HG03060 (cell line): ENCODE data around the gene FAM107B.
"Not testable (repeated sequence)": the region's sequence is repeated elsewhere in the genome, so short reads cannot be mapped to it uniquely, and the experiment has no call there.

Experiments used
- ATAC-seq: cut with Tn5 transposase; IDR thresholded peaks from one replicate; pipeline ENCODE4 v1.9.1; 2021; ENCODE audit warnings: low read depth, moderate number of reproducible peaks; ENCODE audit not compliant: unreplicated experiment

Gene FAM107B

DNA sequence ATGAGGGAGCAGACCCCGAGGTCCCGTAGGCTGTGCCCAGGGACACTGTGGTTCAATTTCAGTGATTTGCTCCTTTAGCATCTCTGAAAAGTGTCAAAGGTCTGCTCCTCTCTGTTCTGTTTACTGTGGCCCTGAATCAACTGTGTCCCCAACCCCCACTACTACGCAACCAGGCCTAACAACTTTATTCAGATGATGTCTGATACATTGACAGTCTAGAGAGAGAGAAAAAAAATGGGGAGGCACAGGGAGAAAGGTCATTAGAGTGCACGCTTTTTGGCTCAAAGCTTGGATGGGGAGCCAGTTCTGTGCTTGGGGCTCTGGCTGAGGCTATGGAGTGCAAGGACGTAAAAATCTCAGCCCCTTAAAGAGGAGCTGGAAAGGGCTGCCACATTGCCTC, 77.9 kb downstream of the FAM107B start:
- ATAC-seq: no peak

DNA sequence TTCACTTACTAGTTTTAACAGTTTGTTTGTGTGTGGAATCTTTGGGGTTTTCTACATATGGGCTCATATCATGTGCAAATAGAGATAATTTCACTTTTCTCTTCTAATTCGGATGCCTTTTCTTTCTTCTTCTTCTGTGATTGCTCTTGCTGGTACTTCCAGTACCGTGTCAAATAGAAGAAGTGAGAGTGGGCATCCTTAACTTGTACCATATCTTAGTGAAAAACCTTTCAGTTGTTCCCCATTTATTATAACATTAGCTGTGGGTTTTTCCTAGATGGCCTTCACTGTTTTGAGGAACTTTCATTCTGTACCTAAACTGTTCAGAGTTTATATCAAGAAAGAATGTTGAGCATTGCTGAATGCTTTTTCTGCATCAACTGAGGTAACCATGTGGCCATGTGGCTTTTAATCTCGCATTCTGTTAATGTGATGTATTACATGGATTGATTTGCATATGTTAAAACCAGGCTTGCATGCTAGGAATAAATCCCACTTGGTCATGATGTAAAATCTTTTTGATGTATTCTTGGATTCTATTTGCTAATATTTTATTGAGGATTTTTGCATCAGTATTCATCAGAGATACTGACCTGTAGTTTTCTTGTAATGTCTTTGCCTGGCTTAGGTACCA, 78.7 kb downstream of the FAM107B start:
- no peak for ATAC-seq

DNA sequence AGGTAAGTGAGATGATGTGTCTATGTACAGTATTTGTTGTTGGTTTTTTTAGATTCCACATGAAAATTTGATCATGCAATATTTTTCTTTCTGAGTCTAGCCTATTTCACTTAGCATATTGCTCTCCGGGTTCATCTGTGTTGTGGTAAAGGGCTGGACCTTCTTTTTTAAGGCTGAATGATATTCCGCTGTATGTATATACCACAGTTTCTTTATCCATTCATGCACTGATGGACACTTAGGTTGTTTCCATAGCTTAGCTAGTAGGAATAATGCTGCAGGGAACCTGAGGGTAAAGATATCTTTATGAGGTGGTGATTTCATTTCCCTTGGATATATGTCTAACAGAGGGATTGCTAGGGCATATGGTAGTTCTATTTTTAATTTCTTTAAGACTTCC, 80.8 kb downstream of the FAM107B start:
- no peak for ATAC-seq

DNA sequence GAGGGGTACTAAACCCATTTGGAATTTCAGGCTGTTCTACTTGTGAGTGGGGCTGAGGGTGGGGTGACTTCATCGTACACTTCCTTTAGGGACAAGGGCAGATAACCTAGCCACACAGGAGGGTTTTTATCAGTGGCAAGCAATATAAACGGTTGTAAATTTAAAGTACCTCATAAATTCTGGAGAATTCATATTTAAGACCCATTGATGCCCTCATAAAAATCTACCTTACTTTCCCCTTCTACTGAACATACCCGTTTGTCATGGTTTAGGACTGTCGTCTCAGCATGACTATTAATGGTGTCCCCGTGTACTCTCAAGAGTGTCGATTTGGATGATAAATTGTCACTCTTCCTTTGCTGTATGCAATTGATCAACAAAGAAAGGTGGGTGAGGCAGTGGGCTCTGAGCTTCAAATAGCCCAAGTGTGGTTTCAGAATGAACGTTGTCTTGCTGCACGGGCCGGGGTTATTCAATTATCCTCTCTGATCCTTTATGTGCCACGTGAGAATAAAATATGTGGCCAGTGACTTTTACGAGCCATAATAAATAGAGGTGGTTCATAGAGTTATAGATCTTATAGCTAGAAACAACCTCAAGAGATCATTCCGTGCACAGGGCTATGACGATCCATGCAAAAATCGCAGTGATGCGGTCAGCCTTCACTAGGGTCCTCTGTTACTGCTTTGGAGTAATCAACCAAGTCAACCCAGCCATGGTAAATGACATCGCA, 82.2 kb downstream of the FAM107B start:
- no peak for ATAC-seq

DNA sequence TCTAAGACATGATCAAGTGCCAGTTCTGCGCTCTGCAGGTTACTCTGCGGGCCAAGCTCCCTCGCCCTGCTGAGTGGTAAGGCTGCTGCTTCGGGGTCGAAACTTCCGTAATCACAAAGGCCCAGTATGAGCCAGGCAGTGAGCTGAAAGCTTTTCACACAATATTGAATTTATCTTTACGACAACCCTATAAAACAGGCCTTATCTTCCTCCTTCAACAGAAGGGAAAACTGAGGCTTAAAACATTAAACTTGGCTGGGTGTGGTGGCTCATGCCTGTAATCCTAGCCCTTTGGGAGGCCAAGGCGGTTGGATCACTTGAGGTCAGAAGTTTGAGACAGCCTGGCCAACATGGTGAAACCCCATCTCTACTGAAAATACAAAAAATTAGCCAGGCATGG, 83.3 kb downstream of the FAM107B start:
- ATAC-seq: no peak

DNA sequence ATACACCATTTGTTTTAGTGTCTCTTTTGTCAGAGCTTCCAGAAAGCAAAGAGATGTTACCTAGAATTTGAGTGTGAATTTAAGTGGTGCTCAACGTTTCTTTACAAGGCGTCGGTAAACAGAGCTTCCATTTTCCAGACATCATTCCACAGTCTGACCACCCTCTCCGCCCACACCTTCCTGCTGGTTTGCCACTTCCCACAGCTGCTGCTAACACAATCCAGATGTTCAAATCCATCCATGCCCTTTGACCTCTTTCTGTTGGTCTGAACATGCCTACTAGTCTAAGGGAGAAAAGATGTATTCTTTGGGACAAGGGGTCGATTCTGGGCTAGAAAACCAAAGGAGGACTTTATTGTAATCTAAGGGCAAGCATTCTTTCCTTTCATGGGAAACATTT, 86.1 kb downstream of the FAM107B start:
- ATAC-seq: no peak

DNA sequence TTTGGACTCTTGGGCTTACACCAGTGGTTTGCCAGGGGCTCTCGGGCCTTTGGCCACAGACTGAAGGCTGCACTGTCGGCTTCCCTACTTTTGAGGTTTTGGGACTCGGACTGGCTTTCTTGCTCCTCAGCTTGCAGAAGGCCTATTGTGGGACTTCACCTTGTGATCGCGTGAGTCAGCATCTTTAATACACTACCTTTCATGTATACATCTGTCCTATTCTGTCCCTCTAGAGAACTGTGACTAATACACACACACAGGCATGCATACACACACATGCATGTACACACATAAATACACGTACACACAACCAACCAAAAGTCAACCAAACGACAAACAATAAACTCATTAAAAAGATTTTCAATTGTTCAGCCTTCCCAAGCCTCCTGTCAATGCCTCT, 86.5 kb downstream of the FAM107B start:
- not testable (repeated sequence) for ATAC-seq

DNA sequence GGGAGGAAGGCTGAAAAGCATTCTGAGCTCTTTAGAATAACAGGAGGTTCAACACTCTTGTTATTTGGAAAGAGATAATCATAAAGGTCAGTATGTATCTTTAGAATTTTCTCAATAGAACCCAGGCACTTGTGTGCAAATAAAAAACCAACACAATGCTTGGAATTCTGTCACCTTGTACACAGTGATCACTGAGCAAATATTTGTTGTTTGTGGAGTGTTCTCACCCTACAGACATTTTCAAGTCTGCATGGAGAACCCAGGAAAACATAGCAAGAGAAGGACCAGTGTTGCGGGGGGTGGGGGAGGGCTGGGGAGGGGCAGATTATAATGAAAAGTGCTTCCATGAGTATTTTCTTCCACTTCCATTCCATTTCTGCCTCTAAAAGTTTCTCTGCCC, 87.4 kb downstream of the FAM107B start:
- no peak for ATAC-seq

DNA sequence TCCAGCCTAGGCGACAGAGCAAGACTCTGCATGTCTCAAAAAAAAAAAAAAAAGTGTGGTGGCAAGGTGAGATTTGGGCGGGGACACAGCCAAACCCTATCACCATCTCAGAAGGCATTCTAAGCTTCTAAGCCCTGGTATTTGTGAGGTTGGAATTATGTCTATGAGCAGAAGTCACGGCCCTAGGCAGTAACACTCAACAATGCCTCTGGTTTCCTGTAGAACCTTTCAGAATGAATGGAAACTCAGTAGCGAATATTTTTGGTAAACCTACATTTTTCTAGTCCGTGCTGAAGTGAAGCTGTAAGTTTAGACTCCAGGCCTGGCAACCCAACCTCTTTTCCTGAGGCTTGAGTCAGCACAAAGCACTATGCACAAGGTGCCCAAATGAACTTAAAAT, 88.3 kb downstream of the FAM107B start:
- ATAC-seq: no peak

DNA sequence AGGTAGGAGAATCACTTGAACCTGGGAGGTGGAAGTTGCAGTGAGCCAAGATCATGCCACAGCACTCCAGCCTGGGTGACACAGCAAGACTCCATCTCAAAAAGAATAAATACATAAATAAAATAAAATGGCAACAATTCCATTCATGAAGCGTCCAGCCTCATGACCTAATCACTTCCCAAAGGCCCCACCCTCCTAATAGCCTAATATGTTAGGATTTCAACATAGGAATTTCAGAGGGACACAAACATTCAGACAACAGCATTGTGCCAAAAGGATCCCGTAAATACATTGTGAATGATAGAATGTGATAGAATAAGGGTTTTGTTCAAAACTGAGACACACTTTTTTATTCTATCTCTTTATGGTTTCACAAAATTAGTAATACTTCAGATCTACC, 90.3 kb downstream of the FAM107B start:
- no peak for ATAC-seq

DNA sequence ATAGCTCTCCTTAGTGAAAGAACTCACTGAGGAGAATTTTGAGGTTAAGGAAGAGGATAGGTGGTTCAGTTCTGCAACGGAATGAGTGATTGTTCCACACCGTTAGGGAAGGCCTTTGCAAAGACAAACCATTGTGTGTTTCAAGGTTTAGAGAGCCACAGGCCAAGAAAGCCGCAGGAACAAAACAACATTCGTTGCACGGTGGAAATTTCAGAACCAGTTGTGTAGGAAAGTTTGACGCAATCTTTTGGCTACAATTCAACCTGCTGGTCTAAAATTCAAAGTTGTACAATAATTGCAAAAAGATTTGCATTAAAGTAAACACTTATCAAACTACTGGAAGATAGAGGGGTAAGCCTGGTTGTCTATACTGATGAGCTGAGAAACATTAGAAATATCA, 91.4 kb downstream of the FAM107B start:
- ATAC-seq: no peak

DNA sequence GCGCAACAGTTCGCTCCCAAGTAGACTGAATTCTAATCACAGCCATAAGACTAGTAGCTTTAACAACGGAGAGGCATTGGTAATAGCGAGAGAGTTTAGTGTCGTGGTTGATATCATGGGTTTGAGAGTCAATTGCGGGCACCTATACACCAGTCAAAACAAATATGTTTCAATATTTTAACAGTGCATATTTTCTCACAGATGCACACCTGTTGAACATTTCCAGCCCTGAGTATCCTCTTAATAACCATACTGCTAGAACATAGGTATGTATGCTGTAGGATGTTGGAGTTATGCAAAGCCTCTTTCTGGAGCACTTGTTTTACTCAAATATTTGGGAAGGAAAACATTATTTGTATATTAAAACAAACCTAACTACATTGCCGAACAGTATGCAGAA, 92.9 kb downstream of the FAM107B start:
- ATAC-seq: no peak

DNA sequence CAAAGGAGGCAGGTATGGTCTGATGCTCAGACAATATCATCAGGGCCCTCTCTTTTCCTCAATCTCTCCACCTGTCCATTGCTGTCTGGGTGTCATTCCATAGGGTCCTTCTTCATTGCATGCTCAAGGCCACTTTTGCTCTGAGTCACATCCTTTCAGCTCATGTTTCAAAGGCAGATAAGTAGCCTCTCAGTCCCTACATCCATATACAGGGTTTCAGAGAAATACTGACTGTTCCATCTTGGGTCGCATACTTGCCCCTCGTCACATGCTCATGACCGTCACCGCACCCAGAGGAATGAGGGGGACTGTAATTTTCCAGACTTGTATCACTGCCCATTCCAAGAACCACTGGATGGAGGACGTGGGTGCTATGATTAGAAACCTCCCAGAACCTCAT, 93.4 kb downstream of the FAM107B start:
- ATAC-seq: no peak

DNA sequence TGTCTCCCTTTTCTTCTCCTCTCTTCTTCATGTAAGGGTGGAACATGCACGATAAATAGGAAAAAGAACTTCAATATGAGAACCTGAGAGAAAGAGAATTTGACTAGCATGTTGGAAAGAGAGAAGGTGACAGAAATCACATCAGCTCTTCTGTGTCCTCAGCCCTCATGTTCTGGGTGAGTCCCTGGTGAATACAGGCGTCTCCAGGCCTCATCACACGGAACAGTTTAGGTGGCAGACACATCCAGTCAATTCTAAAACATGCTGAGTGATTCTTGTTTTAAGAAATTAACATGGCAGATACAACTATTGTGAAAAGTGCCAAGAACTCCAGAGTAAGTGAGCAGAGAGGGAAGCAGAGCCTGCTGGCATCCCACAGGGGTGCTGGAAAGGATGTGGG, 96.1 kb downstream of the FAM107B start:
- no peak for ATAC-seq

DNA sequence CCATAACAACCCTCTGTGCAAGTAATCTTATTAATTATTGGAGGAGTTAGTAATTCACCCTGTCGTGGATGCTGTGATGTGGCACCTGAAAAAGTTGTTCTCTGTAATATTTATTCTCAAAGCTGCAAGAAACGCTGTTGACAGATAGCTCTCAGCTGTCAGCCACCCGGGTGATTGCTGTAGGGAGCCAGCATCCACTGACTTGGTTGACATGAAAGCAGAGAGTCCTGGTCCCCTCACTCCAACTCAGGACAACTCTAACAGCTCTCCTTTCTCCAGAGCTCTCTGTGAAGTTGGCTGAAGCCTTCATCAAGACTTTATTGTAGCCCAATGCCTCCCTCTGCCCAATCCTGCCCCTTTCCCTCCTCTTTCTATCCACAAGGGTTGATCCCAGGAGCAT, 98.0 kb downstream of the FAM107B start:
- ATAC-seq: no peak

DNA sequence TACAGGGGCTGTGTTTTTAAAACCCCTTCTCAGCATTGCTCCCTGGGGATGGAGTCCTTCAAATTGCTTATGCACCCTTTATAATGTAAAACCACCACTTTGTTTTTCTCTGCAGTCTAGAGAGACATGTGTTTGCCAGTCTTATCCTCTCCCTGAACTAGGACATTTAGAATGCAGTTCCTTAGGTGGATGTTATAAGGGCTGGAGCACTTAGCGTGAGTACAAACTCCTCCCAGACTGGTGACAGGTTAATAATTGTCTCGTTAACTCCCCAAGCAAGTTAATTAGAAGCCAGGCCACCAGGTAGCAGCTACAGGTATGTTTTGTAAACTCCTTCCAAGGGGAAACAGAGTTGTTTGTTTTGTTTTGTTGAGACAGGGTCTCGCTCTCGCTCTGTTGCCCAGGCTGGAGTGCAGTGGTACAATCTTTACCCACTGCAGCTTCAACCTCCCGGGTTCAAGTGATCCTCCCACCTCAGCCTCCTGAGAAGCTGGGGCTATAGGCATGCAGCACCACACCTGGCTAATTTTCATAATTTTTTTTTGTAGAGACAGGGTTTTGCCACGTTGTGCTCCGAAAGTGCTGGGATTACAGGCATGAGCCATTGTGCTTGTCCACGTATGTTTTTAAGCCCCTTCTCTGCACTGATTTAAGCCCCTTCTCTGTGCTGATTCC, 100.2 kb downstream of the FAM107B start:
- ATAC-seq: no peak

DNA sequence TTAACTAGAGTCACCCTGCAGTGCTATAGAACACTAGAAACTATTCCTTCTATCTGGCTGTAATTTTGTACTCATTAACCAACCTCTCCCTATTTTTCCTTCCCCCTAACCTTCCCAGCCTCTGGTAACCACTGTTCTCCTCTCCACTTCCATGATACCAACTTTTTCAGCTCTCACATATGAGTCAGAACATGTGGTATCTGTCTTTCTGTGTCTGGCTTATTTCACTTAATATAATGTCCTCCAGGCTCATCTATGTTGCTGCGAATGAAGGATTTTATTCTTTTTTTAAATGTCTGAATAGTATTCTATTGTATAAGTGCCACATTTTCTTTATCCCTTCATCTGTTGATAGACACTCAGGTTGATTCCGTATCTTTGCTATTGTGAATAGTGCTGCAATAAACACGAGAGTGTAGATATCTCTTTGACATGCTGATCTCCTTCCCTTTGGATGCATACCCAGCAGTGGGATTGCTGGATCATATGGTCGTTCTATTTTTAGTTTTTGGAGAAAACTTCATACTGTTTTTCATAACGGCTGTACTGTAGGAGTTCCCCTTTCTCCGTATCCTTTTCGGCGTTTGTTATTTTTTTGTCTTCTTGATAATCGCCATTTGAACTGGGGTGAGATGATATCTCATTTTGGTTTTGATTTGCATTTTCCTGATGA, 101.4 kb downstream of the FAM107B start:
- ATAC-seq: no peak

DNA sequence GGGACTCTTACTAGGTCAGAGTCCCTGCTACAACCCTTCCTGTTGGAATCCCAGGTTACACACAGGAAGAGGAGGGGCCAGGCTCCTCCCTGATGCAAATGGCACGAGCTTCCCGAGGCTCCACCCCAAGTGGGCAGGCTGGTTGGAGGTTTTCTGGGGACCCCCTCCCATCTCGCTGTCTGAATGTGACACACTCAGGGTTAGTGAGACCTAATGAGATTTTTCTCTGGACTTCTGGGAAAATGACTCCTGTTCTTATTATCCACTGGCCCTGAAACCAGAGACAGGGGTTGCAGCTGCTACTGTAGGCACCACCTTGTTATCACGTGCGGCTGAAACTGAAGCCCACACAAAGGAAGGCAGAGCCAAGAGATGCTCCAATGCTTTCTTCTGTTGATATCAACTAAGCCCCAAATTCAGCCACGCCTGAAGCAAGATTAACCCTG, 103.3 kb downstream of the FAM107B start:
- ATAC-seq: no peak

DNA sequence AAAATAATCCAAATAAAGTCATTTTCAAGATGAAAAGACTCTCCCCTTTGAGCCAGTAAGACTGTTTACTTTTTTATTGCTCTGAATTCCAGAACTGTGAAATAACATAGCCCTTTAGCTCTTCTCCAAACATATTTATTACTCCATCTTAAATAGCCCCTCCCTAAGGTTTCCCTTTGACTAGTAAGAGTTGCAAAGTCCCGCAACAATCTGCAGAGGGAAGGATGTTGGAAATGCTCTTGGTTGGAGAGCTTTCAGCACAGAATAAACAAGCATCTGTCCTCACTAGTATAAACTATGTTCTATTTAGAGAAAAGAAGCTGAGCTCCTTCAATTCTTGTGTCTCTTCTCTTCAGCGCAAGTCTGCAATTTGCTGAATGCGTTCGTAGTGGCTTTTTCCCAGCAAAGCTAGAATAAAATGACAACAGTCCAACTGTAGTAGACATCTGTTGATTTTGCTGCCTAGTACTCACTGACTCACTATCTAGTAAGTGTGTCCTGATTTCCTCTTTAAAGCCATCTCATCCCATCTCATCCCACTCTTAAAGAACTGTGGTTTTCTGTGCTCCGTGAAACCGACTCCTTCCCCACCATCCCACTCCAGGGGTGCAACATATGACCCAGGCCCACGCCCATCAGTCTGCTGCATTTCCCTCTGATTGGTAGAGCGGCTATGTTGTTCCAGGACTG, 104.0 kb downstream of the FAM107B start:
- ATAC-seq: no peak

DNA sequence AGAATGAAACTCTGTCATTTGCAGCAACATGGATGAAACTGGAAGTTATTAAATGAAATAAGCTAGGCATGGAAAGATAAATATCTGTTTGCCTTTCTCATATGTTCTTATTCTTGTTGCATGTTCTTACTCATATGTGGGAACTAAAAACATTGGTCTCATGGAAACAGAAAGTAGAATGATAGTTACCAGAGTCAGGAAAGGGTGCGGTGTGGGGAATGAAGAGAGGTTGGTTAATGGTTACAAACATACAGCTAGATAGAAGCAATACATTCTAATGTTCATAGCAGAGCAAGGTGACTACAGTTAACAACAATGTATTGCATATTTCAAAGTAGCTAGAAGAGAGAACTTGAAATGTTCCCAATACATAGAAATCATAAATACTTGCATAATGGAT, 105.1 kb downstream of the FAM107B start:
- ATAC-seq: no peak

DNA sequence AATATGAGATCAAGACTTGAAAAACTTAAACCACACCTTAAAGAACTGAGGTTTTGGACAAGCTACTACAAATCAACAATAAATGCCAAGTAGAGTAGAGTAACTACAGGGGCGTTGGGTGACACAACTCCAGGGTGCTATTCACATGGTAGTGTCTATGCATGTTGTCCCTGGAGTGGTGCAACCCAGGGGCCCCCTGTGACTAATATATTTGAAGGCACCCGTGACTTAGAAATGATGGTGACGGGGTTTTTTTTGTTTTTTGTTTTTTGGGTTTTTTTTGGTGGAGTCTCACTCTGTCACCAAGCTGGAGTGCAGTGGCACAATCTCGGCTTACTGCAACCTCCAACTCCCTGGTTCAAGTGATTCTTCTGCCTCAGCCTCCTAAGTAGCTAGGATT, 106.9 kb downstream of the FAM107B start:
- ATAC-seq: no peak
